Mucosa of descending colon (tissue), 3 donors: Measurements from ENCODE around the gene C11orf97. TPM values are rescaled to one million over a fixed set of nuclear protein-coding genes. Genes with fewer than 3 reads are reported as not detected.

Experiments used
- ATAC-seq: fragments of 200-7000 bp; cut with Tn5 transposase; one replicate; pipeline ENCODE4 v1.9.1; 2020; ENCODE audit warnings: mild to moderate bottlenecking, moderate library complexity
- DNase-seq, 3 donors: peaks; one replicate each; pipeline ENCODE4 v3.0.0-alpha.2; 2020
- H3K36me3 ChIP-seq: fragments of 200-600 bp; one replicate; pipeline ENCODE4 v1.8.0; 2021; ENCODE audit warnings: low read depth, mild to moderate bottlenecking
- H3K4me1 ChIP-seq: fragments of 200-600 bp; one replicate; pipeline ENCODE4 v1.8.0; 2021; ENCODE audit warnings: low read depth, mild to moderate bottlenecking
- H3K4me3 ChIP-seq: fragments of 200-600 bp; one replicate; pipeline ENCODE4 v1.8.0; 2021; ENCODE audit warnings: mild to moderate bottlenecking
- H3K9me3 ChIP-seq: fragments of 200-600 bp; one replicate; pipeline ENCODE4 v1.8.0; 2021; ENCODE audit warnings: mild to moderate bottlenecking
- CTCF ChIP-seq: fragments of 200-600 bp; IDR thresholded peaks from one replicate; pipeline ENCODE4 v1.8.0; 2022; ENCODE audit warnings: antibody characterized with exemption, mild to moderate bottlenecking
- intact Hi-C, 2 donors: fragments of 100-400 bp; cut with DNase I in 1 of 2; cut with micrococcal nuclease in 1 of 2; formaldehyde crosslinking; loops; one replicate each; pipeline versions ENCODE4 v1.11.0 to v1.11.1; 2022; cut with DNase I, micrococcal nuclease
- long read RNA-seq, 2 donors: library from polyadenylated mRNA; unstranded; transcript quantifications; one replicate each; pipeline ENCODE4 v2.0.0, GENCODE V29; 2019 to 2021
- total RNA-seq, 3 donors: library from RNA; stranded (reverse); fragmentation: NEBNext Ultra II Directional in 2 of 3; extraction: Animal tissue kit (Norgen Biotek cat#: 25700) in 2 of 3; gene quantifications; one replicate each; pipeline versions ENCODE4 v1.2.1 to v1.2.4, GENCODE V29; 2021 to 2023
- donor health status: DM: no; HTN: no; CAD: no; lungs with moderate emphysema.
- donor health status: DM: no; HTN: no; CAD: no.
- donor health status: DM: no; HTN: yes; CAD: no.

C11orf97 gene, protein sequence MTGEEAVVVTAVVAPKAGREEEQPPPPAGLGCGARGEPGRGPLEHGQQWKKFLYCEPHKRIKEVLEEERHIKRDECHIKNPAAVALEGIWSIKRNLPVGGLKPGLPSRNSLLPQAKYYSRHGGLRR
- not detected for total RNA-seq
- long read RNA-seq, donor 1 = 0 reads
- long read RNA-seq, donor 2 = 0 reads

DNA sequence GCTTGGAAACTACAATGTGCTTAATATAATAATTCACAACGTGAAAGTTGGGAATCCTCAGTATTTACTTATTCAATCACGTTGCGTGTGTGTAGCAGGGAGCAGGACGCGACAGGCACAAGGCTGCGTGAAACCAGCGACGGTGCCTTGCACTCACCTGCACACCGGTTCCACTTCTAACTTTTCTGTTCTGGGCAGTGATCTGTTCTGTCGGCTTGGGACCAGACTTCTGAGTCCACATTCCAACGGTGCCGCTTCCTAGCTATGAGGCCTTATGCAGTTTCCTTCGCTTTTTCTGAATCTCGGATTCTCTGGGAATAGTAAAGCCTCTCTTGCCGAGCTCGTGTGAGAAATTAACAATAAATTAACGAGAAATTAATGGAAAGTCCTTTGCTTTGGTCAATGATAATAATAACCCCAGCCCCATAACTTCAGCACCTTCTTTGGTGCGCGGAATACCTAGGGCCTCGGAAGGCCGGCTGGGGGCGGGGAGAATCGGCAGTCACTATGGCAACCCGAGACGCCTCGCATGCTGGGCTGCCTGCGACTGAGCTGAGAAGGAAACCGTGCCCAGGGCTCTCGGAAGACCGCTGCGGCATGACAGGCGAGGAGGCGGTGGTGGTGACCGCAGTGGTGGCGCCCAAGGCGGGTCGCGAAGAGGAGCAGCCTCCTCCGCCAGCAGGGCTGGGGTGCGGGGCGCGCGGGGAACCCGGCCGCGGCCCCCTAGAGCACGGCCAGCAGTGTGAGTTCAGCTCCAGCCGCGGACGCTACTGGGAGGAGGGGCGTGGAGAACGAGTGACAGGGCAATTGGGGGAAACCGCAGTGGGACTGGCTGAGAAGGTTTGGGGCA lies at the start of gene C11orf97:
C11orf97 (plus strand) TSS at position 530 of the 850 bp plus-strand sequence; CDS start at position 598, 68 bp downstream.
- TF ChIP-seq CTCF = no peak
- no peaks in the 10 kb centered on the region for H3K9me3 ChIP-seq
- intact Hi-C loops = no loop called here
- no peaks in the 10 kb centered on the region for H3K36me3 ChIP-seq
- H3K4me3 ChIP-seq = no peak within 1 kb of the TSS
- DNase-seq (peak; percentile 57 to 77 (median 66)), ATAC-seq (peak; percentile 79)
- H3K4me1 ChIP-seq = peaks cover 17% of the 10 kb centered on the region

DNA sequence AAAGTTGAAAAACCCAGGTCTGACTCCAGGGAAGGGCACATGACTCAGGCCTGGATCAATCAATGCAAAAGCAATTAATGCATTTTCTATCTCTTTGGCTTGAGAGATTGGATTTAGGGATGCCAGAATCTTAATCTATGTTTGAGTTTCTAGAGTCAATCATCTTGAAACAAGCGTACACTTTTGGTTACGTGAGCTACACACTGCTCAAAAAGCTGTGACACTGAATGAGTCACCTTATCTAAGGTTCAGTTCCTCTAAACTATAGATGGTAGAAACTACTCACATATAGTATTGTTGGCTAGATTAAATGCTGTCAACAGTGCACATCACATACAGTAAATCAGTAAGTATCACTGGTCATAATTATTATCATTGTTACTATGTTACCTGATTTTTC lies 42.8 kb upstream of the C11orf97 start:
- TF ChIP-seq CTCF = no peak
- H3K9me3 ChIP-seq = no peaks in the 10 kb centered on the region
- no peaks in the 10 kb centered on the region for H3K36me3 ChIP-seq
- no peak for ATAC-seq
- no peaks in the 10 kb centered on the region for H3K4me1 ChIP-seq
- H3K4me3 ChIP-seq = no peak overlapping the region
- DNase-seq = no peak
- intact Hi-C loops = no loop called here

GRCh38 chr11:94472916-94473799 lies 39.1 kb upstream of the C11orf97 start:
- Histone ChIP-seq H3K9me3 (no peaks in the 10 kb centered on the region), H3K36me3 (no peaks in the 10 kb centered on the region), H3K4me3 (no peak overlapping the region), H3K4me1 (no peaks in the 10 kb centered on the region)
- ATAC-seq = peak; percentile 25
- intact Hi-C loops = no loop called here
- DNase-seq = peak in 1 of 3 donors; percentile 39
- TF ChIP-seq CTCF = no peak

DNA sequence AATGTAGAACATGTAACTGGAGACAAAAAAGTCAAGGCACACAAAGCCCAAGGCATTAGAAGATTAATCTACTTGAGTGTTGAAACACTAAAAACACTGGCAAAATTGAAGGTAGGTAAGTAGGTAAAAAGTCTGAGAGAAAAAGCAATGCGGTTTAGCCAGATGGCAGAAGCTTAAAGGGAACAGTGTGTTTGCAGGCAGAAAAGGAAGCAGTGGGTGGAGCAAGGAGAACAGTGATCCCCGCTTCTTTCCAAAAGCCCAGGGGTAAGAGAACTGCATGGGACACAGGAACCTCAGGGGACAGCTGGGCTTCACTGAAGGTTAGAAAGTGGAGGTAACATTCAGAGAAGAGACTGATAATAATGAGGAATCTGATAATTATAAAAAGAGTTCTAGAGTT lies 34.6 kb upstream of the C11orf97 start:
- intact Hi-C loops = no loop called here
- TF ChIP-seq CTCF = no peak
- DNase-seq = no peak
- H3K9me3 ChIP-seq = no peaks in the 10 kb centered on the region
- no peak for ATAC-seq
- H3K4me1 ChIP-seq = no peaks in the 10 kb centered on the region
- no peaks in the 10 kb centered on the region for H3K36me3 ChIP-seq
- no peak overlapping the region for H3K4me3 ChIP-seq

DNA sequence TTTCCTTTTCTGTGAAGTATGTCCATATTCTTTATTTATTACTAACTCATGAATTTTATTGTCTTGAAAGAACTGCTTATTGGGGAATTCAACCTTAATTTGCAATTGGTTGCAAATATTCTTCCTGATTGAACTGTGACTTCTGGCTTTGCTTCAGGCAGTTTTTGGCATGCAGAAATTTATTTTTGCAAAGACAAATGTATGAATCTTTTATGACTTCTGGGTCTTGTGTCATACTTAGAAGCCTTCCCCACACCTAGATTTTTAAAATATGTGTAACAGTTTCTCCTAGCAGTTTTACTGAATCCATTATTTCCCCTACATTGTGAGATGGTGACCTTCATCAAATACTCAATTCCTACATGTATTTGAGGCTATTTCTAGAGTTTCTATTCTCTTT lies 30.9 kb upstream of the C11orf97 start:
- TF ChIP-seq CTCF = no peak
- no peaks in the 10 kb centered on the region for H3K9me3 ChIP-seq
- ATAC-seq (no peak), DNase-seq (no peak)
- no peak overlapping the region for H3K4me3 ChIP-seq
- H3K36me3 ChIP-seq = no peaks in the 10 kb centered on the region
- no peaks in the 10 kb centered on the region for H3K4me1 ChIP-seq
- intact Hi-C loops = no loop called here
